HG03378 (cell line): ENCODE measurements around the gene PCOLCE2.

Experiments used
- ATAC-seq: cut with Tn5 transposase; IDR thresholded peaks from one replicate; pipeline ENCODE4 v1.9.1; 2021; ENCODE audit warnings: mild to moderate bottlenecking, moderate library complexity; ENCODE audit not compliant: unreplicated experiment

PCOLCE2 gene

DNA sequence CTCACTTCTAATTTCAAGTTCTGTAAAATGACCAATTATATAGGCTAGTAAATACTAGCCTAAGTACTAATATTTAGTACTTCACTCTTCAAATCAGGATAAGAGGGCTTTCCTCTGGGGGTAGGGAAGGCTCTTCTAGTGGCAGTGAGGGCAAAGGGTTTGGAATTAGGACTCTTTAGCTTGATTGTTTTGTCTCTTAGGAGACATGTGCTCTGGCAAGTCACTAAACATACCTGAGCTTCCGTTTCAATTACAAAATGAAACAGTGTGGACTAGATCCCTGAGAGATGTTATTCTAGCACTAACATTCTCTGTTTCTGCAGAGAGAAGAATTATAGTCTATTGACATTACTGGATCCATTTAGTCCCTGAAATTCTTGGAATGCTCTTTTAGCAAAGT lies 71.5 kb downstream of the PCOLCE2 start:
- no peak for ATAC-seq

DNA sequence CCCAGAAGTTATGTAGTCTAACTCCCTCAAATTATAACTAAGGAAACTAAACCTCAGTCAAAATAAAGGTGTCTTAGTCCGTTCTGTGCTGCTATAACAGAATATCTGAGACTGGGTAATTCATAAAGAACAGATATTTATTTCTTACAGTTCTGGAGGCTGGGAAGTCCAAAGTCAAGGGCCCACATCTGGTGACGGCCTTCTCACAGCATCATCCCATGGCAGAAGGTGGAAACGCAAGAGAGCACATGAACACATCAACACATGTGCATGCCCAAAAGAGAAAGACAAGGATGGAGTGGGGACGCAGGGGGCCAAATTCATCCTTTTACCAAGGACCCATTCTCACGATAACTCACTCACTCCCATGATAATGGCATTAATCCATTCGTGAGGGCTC lies 73.1 kb downstream of the PCOLCE2 start:
- ATAC-seq = no peak

DNA sequence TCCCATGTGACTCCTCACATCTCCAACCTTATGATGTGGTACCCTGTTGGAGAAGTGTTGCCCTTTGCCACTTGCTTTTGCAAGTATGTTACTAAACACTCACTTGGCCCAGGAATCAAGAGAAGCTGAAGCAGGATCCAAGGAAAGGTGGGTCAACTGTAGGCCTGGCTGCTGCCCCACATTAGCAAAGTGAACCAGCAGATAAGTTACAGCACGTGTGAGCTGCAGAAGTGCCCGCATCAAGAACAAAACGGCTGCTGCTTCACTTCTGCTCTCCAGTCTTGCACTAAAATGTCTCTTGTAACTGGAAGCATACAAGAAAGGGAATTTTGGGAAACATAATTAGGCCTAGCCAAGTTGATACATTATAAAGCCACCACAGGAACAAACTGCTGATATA lies 79.6 kb downstream of the PCOLCE2 start:
- ATAC-seq = no peak

DNA sequence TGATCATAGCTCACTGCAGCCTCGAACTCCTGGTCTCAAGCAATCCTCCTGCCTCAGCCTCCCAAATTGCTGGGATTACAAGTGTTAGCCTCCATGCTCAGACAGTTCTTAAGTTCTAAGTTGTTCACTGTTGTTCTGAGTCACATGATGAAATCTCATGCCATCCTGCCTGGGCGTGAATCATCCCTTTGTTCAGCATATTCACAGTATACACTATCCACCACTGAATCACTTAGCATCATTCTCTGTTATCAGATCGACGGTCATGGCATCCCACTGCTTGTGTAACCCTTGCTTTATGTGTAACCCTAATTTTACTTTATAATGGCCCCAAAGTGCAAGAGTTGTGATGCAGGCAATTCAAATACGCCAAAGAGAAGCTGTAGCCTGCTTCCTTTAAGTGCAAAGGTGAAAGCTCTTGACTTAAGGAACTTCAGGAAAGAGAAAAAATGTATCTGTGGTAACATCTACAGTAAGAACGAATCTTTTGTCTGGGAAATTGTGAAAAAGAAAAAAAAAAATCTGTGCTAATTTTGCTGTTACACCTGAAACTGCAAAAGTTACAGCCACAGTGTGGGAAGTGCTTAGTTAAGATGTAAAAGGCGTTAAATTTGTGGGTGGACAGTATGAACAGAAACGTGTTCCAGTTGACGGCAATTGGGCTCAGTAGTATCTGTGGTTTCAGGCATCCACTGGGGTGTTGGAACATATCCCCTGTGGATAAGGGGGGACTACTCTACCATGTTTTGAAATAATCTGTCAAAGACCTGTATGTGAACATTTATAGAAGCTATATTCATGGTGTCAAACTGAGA lies 80.6 kb downstream of the PCOLCE2 start:
- ATAC-seq = no peak

DNA sequence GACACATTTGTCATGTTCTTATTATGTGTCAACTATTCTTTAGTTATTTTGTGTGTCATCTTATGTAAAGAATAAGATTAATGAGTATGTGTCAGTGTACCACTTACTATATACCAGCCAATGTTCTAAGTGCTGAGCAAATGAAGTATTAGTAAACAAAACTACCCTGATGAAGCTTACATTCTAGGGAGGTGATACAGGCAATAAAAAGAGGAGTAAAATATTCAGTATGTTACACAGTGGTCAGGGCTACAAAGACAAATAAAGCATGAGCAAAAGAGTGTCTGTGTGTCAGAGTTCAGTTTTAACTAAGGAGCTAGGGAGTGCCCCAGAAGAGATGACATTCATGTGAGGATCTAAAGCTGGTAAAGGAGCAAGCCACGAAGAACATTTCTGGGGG lies 86.0 kb downstream of the PCOLCE2 start:
- no peak for ATAC-seq

DNA sequence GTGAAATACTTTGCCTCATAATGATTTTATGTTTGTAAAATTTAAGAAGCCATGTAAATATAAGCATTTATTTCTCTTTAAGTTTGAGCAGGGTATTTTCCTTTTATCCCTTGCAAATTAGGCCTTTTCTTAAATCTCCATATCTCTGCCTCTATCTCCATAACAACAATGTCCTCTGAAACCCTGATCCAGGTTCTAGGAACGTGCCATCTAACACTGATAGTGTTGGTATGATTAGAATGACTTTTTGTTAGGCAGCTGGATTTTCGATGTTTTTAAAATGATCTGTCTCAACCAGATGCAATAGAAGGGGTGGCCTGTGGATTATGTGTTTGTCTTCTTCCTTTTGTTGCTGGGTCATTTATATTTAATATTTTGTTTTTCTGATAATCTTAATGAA lies 87.1 kb downstream of the PCOLCE2 start:
- no peak for ATAC-seq

DNA sequence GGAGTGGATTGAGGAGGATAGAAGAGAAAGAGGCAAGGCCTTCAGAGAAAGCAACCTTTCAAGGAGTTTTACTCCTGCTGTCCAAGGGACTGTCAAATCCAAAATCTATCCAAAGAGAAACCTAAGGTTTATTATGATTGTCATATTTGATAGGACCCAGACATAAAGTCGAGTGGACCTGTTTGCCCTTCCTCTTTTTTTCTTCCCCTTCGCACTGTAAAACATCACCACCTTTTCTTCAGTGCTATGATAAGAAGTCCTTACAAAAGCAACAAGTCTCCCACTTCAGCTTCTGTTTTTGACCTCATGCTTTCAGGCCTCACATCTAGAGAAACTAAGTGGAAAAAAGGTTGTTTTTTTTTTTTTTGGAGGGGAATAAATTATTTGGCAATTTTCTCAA lies 92.1 kb downstream of the PCOLCE2 start:
- ATAC-seq = no peak

DNA sequence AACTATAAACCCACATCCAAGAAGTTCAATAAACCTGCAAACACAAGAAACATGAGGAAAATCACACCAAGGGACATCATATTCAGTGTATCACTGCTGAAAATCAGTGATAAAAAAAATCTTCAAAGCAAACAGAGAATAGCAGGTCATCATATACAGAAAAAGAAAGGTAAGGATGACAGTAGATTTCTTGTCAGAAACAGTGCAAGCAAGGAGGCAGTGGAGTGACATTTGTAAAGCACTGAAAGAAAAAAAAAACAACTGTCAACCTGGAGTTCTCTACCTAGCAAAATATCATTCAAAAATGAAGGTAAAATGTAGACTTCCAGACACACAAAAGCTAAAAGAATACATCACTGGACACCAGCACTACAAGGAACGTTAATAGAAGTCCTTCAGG lies 93.6 kb downstream of the PCOLCE2 start:
- no peak for ATAC-seq

DNA sequence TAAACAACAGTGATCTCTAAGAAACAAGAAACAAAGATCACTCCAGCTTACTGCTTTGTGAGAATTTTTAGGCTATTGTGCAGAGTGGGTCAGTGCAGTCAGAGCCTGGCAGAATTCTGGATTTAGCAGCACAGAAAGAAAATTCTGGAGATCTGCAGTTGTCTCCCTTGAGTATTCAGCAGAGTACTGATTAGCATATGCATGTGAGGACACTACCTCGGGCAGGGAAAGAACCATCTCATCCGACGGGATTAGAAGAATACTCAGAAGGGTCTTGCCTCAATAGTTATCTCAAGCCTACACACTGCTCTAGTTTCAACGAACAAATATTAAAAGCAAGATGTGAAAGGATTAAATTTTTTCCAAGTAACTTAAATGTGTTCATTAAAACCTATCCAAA lies 94.4 kb downstream of the PCOLCE2 start:
- no peak for ATAC-seq

DNA sequence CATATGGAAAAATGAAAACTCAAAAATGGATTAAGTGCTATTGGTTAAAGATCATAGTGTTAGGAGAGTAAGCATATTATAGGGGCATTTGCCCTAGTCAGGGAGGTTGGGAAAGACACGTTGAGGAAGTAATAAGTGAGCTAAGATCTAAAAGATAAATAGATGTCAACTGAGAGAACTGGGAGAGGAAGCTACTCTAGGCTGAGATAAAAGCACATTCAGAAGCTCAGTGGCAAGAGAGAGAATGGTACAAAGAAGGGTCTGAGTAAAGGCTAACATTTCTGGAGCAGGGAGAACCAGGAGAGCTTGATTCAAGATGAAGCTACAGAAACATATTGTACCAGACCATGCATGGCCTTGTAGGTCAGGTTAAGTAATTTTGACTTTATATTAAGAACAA lies 101.2 kb downstream of the PCOLCE2 start:
- ATAC-seq = no peak

DNA sequence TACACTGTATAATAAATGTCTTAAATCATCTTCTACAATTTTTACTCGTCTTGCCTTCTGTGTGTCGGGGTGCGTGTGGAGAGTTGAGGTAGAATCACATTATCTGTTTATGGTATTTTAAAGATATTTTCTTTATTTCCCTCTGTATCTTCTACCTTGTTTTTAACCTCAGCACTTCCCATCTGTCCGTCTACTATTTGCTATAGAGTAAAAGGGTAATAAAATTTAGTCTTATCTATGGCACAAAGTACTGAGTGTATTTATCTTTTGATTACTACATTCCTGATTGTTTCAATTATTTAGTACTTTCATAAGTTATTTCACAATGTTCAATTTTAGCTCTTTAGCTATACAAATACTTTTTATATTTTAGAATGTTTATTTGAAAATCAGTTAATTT lies 102.9 kb downstream of the PCOLCE2 start:
- ATAC-seq = no peak

DNA sequence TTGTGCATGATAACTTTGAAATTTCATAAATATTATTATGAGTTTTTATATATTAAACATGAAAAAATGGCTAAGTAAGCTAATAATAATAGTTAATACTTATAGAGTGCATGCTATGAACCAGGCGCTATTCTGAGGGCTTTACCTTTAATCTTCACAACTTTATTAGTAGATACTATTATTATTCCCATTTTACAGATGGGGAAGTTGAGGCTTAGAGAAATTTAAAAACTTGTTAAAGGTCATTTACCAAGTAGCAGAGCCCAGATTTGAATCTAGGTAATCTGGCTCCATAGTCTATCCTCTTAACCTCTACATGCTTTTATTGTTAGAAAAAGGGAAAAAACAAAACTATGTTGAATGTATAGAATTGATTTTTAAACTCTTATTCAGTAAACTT lies 104.7 kb downstream of the PCOLCE2 start:
- no peak for ATAC-seq

DNA sequence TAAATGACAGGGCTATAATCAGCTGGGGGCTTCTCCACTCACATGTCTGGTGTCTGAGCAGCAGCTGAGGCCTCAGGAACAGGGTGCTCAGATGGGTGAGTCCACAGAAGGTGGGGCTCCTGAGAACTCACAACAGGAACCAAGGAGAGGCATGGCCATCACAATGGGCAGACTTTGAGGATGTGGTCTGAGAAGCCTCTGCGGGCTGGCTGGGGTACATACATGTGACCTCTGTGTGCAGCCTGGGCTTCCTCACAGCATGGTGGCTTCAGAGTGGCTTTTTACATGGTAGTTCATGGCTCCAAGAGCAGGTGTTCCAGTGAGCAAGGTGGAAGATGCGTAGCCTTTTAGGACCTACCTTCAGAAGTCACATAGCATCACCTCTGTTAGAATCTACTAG lies 106.3 kb downstream of the PCOLCE2 start:
- ATAC-seq = no peak

DNA sequence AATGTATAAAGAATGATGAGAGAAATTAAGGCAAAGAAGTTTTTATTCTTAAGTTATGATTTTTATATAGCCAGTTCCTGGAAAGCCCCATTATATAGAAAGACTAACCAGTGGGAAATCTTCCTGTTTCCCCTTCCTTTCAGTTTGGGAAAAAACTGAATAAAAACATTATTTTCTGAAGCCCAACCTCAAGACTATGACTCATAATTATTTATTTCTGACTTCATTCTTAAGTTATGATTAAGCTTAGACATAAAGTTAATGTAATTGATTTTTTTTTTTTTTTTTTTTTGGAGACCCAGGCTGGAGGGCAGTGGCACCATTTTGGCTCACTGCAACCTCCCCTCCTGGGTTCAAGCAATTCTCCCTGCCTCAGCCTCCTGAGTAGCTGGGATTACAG lies 109.3 kb downstream of the PCOLCE2 start:
- no peak for ATAC-seq

DNA sequence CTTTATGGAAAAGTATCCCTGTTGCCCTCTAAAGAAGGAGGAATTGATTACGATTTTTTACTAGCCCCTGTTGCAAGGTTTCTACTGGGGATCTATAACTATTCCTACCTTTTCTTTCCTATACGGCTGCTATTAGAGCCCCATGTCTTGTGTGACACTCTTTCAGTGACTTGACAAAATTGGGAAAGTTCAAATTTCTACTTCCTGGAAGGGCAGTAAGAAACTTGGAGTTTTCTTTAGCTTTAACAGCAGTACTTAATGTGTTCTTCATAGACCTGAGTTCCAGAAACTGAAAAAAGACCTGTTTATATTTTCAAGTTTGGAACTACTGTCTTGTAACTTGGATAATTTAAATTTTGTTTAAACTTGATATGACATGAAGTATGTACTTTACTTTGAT lies 110.3 kb downstream of the PCOLCE2 start:
- ATAC-seq = no peak

DNA sequence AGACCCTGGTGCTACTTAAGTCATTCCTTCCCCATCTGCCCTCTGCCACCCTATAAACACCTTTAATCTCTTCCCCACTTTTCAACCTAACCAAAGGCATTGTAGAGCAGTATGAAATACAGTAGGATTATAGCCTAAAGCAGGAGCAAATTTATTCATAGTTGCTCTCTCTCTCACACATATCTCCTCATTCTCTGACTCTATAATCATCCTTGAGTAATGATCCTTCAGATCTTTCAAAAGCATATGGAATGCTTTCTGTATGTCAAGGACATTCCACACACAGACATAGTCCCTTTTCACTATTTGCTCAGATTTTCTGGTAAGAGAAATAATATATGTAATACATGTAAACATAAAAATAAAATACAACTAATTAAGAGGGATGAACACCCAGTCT lies 111.0 kb downstream of the PCOLCE2 start:
- ATAC-seq = no peak

DNA sequence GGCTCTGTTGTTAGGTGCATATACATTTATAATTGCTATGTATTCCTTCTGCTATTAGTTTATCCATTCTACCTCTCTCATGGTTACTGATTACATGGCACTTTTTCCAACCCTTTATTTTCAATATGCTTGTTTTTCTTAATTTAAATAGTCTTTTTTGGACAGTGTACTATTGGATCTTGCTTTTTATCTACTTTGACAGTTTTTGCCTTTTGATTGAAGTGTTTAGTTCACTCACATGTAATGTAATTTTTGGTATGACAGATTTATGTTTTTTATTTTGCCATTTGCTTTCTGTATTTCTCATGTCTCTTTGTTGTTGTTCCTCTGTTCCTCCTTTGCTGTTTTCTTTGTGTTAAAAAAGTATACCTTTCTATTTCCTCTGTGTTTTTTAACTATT lies 120.5 kb downstream of the PCOLCE2 start:
- ATAC-seq = no peak
